Heart left ventricle (tissue), 13 donors: ENCODE results near the gene TGIF1.

Experiments used
- CTCF ChIP-seq, 12 donors: fragments of 200-600 bp; sonication (generic) in 4 of 12; IDR thresholded peaks; one replicate each; pipeline versions ENCODE4 v1.5.0 to v1.8.0; 2018 to 2022; ENCODE audit warnings: antibody characterized with exemption in 12 of 12, mild to moderate bottlenecking in 5 of 12
- POLR2A ChIP-seq, 2 donors: fragments of 450-650 bp; IDR thresholded peaks; one replicate each; pipeline ENCODE4 v1.6.1; 2017; ENCODE audit warnings: antibody characterized with exemption in 2 of 2, mild to moderate bottlenecking in 2 of 2, moderate library complexity in 2 of 2
- donor health status: ischemic (EF 13 %, LVEDD 7.1; RV severe dilation, severe dysfunction).
- donor health status: DM: no; HTN: yes; CAD: no.
- donor health status: DM: no; HTN: no; CAD: no.
- donor health status: ischemic (EF 25% LVEDD 6.9; RV normal size, moderate dysfunction).
- donor health status: ischemic (EF 25% LVEDD 5.7; RV mildly dilated, moderate dysfunction).
- donor health status: ischemic (EF 35%, LVEDD 5.7; RV mildly dilated, moderate dysfunction).
- donor health status: nonischemic (EF 11% LVEDD 7.7; RV severe dilation, severe dysfunction).
- donor health status: DM: yes; HTN: yes; CAD: no.
- donor health status: PGD.
- donor health status: ischemic (EF 29% LVEDD 5.4; RV normal size, mild dysfunction).
- donor health status: nonischemic (EF 23%, LVEDD 6.1; RV moderate dilation, normal function).

DNA sequence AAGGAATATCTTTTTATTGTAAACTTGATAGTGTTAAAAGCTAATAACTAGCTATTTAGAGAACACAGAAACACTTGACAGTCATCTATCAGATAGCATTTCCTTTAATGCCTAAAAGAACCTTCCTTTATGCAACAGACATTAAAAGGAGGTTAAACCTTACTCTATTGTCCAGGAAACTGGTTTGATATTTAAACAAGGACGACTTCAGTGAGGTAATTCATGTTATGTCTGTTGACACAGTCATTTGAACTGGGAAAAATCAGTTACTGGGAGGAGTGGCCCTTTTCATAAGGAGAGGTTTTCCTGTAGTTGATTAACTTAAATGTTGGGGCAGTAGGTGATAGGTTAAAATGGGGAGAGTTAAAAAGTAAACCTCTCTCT lies 6.7 kb downstream of the TGIF1 start:
- TF ChIP-seq CTCF (IDR thresholded peaks at IDR 0.05): no peak
- no peak for TF ChIP-seq POLR2A (IDR thresholded peaks at IDR 0.05)
